ENCODE data around the gene LMNA.

DNA sequence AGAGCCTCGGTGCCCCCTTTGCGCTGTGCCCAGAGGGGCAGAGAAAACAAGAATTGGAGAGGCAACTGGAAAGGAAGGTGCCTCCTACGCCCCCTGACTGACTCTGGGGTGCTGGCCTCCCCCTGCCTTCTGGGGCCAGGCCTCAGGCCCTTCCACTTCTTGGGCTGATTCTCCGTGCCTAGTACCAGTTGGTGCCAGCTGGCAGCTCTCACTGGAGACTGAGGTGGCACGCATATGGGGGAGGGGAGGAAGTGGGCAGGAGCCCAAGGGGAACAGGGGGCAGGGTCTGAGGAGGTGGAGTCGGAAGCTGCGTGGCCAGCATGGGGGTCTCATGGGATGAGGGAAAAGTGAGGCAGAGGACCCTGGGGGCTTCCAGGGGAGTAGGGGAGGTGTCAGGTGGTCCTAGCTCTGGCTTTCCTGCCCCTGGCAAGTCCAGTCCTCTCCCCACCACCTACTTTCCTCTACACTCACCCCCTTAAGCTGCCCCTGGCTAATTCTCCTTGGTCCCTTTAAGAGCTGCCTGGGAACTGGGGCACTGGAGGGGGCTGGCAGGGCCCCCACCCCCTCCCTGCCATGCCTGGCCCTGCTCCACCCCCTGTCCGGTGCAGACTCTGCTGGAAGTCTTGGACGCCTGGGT is 32.4 kb downstream of the LMNA start:
- no peak for TF ChIP-seq EZH2phosphoT487 (IDR thresholded peaks at IDR 0.05)
- TF ChIP-seq, protein P1, sequence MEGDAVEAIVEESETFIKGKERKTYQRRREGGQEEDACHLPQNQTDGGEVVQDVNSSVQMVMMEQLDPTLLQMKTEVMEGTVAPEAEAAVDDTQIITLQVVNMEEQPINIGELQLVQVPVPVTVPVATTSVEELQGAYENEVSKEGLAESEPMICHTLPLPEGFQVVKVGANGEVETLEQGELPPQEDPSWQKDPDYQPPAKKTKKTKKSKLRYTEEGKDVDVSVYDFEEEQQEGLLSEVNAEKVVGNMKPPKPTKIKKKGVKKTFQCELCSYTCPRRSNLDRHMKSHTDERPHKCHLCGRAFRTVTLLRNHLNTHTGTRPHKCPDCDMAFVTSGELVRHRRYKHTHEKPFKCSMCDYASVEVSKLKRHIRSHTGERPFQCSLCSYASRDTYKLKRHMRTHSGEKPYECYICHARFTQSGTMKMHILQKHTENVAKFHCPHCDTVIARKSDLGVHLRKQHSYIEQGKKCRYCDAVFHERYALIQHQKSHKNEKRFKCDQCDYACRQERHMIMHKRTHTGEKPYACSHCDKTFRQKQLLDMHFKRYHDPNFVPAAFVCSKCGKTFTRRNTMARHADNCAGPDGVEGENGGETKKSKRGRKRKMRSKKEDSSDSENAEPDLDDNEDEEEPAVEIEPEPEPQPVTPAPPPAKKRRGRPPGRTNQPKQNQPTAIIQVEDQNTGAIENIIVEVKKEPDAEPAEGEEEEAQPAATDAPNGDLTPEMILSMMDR (IDR thresholded peaks at IDR 0.05): no peak
